Measurements from ENCODE around the gene ZP1.

GRCh38 chr11:60912851-60913528 lies 45.6 kb downstream of the ZP1 start:
- no peak for TF ChIP-seq POLR2AphosphoS5 (IDR thresholded peaks at IDR 0.05; ENCODE audit: low read depth, low read length)
- TF ChIP-seq SIN3A (IDR thresholded peaks at IDR 0.05; ENCODE audit: borderline replicate concordance, insufficient read depth, low read length) = no peak
- no peak for TF ChIP-seq REST (IDR thresholded peaks at IDR 0.05; ENCODE audit: insufficient read depth in 1 of 2, low read depth in 2 of 2, low read length in 2 of 2)
- TF ChIP-seq TAF1 (IDR thresholded peaks at IDR 0.05; ENCODE audit: borderline replicate concordance, insufficient read depth, low read length) = no peak
- TF ChIP-seq FOXP2 (optimal IDR thresholded peaks at IDR 0.05; ENCODE audit: borderline replicate concordance, extremely low read depth, extremely low read length, insufficient read depth) = no peak

Measured in PFSK-1 (cell line).